ENCODE measurements around the gene LNX2. TPM values are rescaled to one million over a fixed set of nuclear protein-coding genes. Genes with fewer than 3 reads are reported as not detected.

The LNX2 gene
- polyA plus RNA-seq, 10 donors = 4.6 to 7.5 (median 5.4) TPM

DNA sequence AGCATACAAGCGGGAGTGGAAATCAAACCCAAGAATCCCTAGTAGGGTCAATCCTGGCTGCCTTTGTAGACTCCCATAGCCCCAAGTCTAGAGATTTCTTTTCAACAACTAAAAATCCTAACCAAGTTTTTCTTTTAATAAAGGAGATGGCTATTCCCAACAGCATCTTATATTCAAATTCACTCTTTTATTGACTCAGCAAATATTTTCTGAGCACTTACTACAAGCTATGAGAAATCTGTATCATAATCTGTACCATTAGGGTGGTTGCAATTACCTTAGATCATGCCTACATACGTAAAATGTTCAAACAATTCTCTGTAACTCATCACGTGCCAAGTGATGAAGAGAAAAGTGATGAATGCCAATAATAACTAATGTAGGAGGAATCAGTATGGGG, 54.5 kb downstream of the LNX2 start:
- no peak for DNase-seq

DNA sequence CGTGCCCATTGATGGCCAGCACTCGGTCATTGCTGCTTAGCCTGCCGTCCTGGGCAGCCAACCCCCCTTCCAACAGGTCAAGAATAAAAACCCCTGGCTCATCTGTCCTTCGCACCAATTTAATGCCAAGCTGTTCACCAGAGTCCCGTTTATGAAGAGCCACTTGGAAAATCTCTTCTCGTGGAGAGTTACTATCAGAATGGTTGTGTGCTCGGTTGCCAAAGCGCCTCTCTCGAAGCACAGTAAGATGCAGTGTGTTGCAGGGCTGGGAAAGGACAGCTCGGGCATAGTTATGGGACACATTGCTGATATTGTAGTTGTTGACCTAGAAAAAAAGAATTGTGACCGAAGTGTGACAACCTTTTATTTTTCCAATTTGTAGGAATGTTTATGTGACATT, 57.9 kb downstream of the LNX2 start:
- no peak for DNase-seq

DNA sequence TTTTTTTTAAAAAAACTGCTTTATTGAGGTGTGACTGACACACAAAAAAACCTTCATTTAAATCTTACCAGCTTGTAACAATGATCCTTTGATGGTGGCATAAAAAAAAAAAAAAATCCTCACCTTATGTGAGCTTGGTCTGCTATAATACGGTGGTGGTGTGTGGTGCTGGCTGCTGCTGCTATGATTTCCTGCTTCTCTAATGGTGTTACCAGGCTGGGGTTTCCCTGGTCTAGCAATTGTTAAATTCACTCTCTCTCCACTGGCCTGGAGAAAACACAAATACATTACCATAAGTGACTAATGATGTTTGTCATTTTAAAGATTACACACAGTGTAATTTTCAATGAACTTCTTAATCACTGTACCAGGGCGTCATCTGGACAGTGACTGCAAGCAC, 60.6 kb downstream of the LNX2 start:
- DNase-seq = no peak

DNA sequence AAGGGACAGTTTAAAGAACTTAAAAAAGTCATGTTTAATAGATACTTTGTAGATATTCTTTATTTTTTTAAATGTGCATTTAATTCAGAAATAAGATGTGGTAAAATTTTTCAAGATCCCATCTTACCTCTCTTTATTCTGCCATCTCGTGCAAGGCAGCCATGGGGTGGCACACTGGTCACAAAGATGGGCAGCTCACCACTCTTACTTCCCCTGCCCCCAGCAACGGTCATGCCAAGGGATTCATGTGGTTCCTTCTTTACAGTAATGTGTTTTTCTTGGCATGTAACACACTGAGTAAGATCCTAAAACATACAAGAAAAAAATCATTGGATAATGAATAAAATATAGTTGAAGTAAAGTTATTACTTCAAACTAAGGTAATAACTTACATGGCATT, 64.2 kb downstream of the LNX2 start:
- DNase-seq = peak in 1 of 3 donors; percentile 7

DNA sequence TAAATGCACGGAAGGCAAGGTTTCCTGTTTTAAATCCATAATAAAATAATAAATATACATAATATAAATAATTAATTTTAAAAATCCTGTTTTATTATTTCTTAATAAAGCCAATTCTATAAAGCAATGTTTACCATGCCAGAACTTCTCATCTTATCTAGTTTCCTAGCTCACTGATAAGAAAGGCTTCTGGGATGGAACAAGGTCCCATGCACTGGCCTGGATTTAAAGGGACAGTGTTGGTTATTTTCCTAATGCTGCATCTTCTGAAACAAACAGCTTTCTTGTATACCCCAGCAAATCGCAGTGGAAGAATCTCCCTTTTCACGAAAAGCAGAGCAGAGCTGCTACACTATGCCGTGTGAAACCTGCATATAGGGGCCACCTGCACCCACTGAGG, 68.8 kb downstream of the LNX2 start:
- DNase-seq = no peak

DNA sequence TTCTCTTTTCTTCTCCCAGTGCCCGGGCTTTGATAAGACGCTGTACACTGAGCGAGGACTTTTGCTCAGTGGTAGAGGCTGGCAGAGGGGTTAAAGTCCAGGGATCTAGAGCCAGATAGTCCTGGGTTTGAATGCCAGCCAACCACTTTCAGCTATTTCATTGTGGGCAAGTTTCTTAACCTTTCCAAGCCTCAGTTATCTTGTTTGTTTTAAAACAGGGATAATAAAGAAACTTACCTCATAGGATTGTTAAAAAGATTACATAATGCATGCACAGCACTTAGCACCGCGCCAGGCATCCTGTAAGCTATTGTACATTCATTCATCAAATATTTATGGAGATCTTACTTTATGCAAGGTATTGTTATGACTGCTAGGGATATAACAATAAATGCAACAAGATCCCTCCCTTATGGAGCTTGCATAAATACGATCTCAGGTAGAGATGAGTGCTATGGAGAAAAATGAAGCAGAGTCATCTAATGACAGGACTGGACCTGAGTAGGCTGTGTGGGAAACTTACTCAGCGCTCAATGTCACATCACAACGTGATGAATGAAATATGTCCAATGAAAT, 70.8 kb downstream of the LNX2 start:
- no peak for DNase-seq

DNA sequence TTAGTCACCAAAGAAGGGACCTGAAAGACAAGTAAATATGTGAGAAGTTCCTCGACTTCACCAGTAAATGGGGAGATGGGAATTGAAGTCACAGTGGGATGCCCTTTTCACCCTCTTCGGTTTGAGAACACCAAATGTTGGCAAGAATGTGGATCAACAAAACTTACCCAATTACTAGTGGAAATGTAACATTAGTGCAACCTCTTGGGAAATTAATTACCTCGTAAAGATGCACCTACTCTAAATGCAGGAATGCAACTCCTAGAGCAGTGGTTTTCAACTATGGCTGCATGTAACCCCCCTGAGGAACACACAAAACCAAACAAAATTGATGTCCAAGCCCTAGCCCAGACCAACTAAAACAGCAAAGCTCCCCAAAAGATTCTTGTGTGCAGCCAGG, 78.1 kb downstream of the LNX2 start:
- DNase-seq = no peak

DNA sequence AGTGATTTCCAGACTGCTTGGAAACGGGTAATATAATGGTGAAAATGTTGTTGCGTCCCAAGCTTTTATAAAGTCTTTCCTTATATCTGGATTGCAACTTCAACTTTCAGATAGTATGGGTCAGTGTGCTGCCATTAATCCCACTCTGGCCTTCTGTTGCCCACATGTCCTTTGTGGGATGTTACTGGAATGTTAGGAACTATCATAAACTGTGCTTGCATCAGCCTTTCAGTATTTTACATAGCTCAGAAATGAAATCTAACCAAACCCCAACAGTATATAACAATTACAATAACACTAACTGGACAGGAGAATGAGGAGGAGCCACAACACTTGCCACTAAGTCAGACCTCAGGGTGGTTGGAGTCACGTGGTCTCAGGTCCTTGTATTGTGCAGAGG, 78.9 kb downstream of the LNX2 start:
- no peak for DNase-seq

GRCh38 chr13:27536361-27537101, 83.8 kb downstream of the LNX2 start:
- DNase-seq = no peak

GRCh38 chr13:27535546-27535945, 84.8 kb downstream of the LNX2 start:
- no peak for DNase-seq

DNA sequence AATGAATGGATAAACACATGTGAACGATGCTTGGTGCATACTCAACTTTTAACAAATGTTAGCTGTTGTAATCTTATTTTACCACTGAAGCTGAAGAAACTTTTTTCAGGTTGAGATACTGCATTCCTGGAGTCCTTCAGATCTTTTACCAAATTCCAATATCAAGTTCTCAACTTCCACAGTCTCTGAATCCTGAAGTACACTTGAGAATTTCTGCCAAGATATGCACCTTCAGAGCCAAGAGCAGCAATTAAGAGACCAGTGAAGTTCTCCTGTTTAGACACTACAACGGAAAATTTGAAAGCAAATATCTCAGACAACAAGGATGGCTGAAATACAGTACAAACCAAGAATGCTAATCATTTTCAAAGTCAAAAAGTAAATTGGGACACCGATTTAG, 85.3 kb downstream of the LNX2 start:
- no peak for DNase-seq

GRCh38 chr13:27534108-27534980, 86.0 kb downstream of the LNX2 start:
- DNase-seq = no peak

DNA sequence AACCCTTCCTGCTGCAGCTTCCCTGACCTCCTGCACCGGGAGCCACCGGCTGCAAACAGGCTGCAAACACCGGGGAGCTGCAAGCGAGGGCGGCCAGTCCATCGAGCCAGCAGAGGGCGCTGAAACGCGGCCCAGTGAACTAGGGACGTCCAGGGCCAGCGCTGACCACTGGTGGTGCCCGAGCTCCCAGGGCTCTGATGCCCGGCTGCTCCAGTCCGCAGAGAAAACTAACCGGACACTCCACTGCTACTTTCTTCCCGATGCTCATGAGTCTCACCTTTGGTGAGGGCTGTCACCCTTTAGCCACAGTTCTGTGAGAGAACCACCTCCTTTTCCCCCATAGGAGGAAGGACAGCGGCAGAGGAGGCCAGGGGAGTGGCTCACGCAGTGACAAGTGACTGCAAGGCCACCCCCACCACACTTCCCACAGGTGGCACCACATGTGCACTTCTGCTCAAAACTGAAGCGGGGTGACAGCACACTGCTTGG, 87.1 kb downstream of the LNX2 start:
- DNase-seq = peak; percentile 51 to 77 (median 74)

GRCh38 chr13:27528908-27529307, 91.4 kb downstream of the LNX2 start:
- no peak for DNase-seq

- no peak for DNase-seq
These were observed 93.8 kb downstream of the LNX2 start for GRCh38 chr13:27526516-27526915.

GRCh38 chr13:27524981-27525975, 95.1 kb downstream of the LNX2 start:
- DNase-seq = no peak

GRCh38 chr13:27523346-27524073, 96.8 kb downstream of the LNX2 start:
- peak in 1 of 3 donors; percentile 32 for DNase-seq

DNA sequence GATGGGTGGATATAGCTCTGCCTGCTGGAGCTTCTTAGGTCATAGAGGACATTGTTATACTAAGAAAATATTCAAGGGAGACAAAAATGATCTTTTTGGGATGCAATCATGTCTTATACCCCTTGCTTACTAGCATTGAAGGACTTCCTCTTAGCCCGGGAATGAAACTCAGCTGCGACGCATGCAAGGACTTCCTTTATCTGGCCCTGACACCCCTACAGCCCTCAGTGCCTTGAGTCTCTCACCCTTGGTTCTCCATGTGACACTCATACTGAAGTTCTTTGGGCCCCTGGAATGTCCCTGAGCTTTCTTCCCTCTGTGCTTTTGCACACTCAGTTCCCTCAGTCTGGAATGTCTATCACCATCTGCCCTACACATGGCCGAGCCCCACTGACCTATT, 97.5 kb downstream of the LNX2 start:
- DNase-seq = no peak

DNA sequence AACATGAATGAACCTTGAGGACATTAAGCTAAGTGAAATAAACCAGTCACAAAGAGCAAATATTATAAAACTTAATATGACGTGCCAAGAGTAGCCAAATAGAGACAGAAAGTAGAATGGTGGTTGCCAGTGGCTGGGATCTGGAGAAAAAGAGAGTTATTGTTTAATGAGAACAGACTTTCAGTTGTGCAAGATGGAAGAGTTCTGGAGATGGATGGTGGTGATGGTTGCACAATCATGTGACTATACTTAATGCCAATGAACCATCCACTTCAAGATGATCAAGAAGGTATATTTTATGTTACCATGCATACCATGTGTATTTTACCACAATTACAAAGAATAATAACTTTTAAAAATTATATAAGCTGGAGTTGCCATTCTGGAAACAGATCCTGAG, 104.2 kb downstream of the LNX2 start:
- no peak for DNase-seq

DNA sequence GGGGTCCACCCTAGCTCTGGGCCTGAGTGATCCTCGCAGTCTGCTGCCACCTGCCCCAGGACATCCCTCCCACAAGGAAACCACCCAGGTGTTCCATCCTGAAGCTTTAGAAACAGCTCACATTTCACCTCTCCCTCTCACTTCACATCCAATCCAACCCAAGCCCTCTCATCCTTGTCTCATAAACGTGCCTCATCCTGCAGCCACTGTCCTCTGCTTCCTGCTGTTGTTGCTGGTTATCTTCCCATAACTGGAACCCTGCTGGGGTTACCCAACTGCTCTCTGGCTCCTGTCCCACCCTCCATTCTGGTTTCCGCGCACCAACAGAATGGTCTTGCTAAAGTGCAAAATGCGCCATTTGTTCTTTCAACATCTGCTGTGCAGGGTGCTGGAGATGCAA, 110.2 kb downstream of the LNX2 start:
- no peak for DNase-seq

GRCh38 chr13:27508802-27509201, 111.5 kb downstream of the LNX2 start:
- DNase-seq = no peak
